HepG2 (cell line): ENCODE data around the gene OGFR. TPM values are rescaled to one million over a fixed set of nuclear protein-coding genes. Genes with fewer than 3 reads are reported as not detected.

Experiments
- FOSL2 ChIP-seq: sonication (generic); formaldehyde crosslinking; IDR thresholded peaks from 2 replicates; pipeline ENCODE4 v1.4.0; 2020; ENCODE audit warnings: missing genetic modification reagents
- HIVEP1 ChIP-seq: sonication (generic); formaldehyde crosslinking; IDR thresholded peaks from 2 replicates; pipeline ENCODE4 v1.4.0; 2020; ENCODE audit warnings: mild to moderate bottlenecking, missing genetic modification reagents
- MBNL3 ChIP-seq: fragments of 250-450 bp; sonication (Bioruptor Pico); conservative IDR thresholded peaks from 2 replicates; pipeline ENCODE4 v1.8.0; 2022; ENCODE audit warnings: mild to moderate bottlenecking, inconsistent platforms
- MED8 ChIP-seq: sonication (generic); formaldehyde crosslinking; IDR thresholded peaks from 2 replicates; pipeline ENCODE4 v1.8.1; 2023; ENCODE audit warnings: mild to moderate bottlenecking, missing genetic modification reagents; ENCODE audit not compliant: insufficient replicate concordance
- MEF2D ChIP-seq: sonication (generic); formaldehyde crosslinking; IDR thresholded peaks from 2 replicates; pipeline ENCODE4 v1.5.1; 2020; ENCODE audit warnings: mild to moderate bottlenecking, missing genetic modification reagents
- MXD1 ChIP-seq: sonication (generic); formaldehyde crosslinking; IDR thresholded peaks from 2 replicates; pipeline ENCODE4 v1.4.0; 2020; ENCODE audit warnings: mild to moderate bottlenecking, missing genetic modification reagents
- NFE2 ChIP-seq: sonication (generic); formaldehyde crosslinking; IDR thresholded peaks from 2 replicates; pipeline ENCODE4 v1.4.0; 2020; ENCODE audit warnings: missing genetic modification reagents
- NRL ChIP-seq: sonication (generic); formaldehyde crosslinking; IDR thresholded peaks from 2 replicates; pipeline ENCODE4 v1.5.0; 2020; ENCODE audit warnings: missing genetic modification reagents, mild to moderate bottlenecking, moderate library complexity, borderline replicate concordance
- PAX8 ChIP-seq: sonication (generic); formaldehyde crosslinking; IDR thresholded peaks from 2 replicates; pipeline ENCODE4 v1.8.0; 2022; ENCODE audit warnings: mild to moderate bottlenecking, missing genetic modification reagents, borderline replicate concordance
- PCBP1 ChIP-seq: fragments of 200-400 bp; formaldehyde crosslinking; IDR thresholded peaks from 2 replicates; pipeline ENCODE4 v1.6.1; 2017; ENCODE audit warnings: mild to moderate bottlenecking, low read depth, low read length, borderline replicate concordance
- RARG ChIP-seq: sonication (generic); formaldehyde crosslinking; IDR thresholded peaks from 2 replicates; pipeline ENCODE4 v1.4.0; 2020; ENCODE audit warnings: low read depth, mild to moderate bottlenecking, missing genetic modification reagents
- RBM22 ChIP-seq: fragments of 200-400 bp; formaldehyde crosslinking; optimal IDR thresholded peaks from 2 replicates; pipeline ENCODE3; 2017; ENCODE audit warnings: mild to moderate bottlenecking, low read length, moderate library complexity
- SP1 ChIP-seq, 2 experiments: fragments of 450-650 bp in 1 of 2; sonication (generic) in 1 of 2; formaldehyde crosslinking in 1 of 2; IDR thresholded peaks; 2 replicates each; pipeline versions ENCODE4 v1.4.0 to v1.6.1; 2016 to 2020; ENCODE audit warnings: missing genetic modification reagents in 1 of 2
- SP140L ChIP-seq: sonication (generic); formaldehyde crosslinking; IDR thresholded peaks from 2 replicates; pipeline ENCODE4 v1.4.0; 2020; ENCODE audit warnings: missing genetic modification reagents, borderline replicate concordance
- SRSF9 ChIP-seq: fragments of 200-400 bp; formaldehyde crosslinking; IDR thresholded peaks from 2 replicates; pipeline ENCODE4 v1.6.1; 2018; ENCODE audit warnings: borderline replicate concordance, mild to moderate bottlenecking, low read depth, low read length; ENCODE audit not compliant: insufficient read depth, poor library complexity, severe bottlenecking
- THAP7 ChIP-seq: sonication (generic); formaldehyde crosslinking; IDR thresholded peaks from 2 replicates; pipeline ENCODE4 v1.8.1; 2023; ENCODE audit warnings: mild to moderate bottlenecking, missing genetic modification reagents
- ZHX1 ChIP-seq: sonication (generic); formaldehyde crosslinking; IDR thresholded peaks from 2 replicates; pipeline ENCODE4 v1.8.1; 2022; ENCODE audit warnings: low read depth, mild to moderate bottlenecking, missing genetic modification reagents
- ZNF441 ChIP-seq: sonication (generic); formaldehyde crosslinking; IDR thresholded peaks from 2 replicates; pipeline ENCODE4 v1.7.0; 2021; ENCODE audit warnings: missing genetic modification reagents, borderline replicate concordance
- ZNF572 ChIP-seq: sonication (generic); formaldehyde crosslinking; IDR thresholded peaks from 2 replicates; pipeline ENCODE4 v1.5.1; 2020; ENCODE audit warnings: mild to moderate bottlenecking, missing genetic modification reagents
- ZNF670 ChIP-seq: sonication (generic); formaldehyde crosslinking; IDR thresholded peaks from 2 replicates; pipeline ENCODE4 v1.8.0; 2022; ENCODE audit warnings: mild to moderate bottlenecking, missing genetic modification reagents, borderline replicate concordance
- ZNF740 ChIP-seq: sonication (generic); formaldehyde crosslinking; IDR thresholded peaks from 2 replicates; pipeline ENCODE4 v1.4.0; 2020; ENCODE audit warnings: missing genetic modification reagents
- ZSCAN5A ChIP-seq: sonication (generic); formaldehyde crosslinking; IDR thresholded peaks from 2 replicates; pipeline ENCODE4 v1.8.0; 2022; ENCODE audit warnings: mild to moderate bottlenecking, missing genetic modification reagents, borderline replicate concordance
- polyA plus RNA-seq, 8 experiments: library from polyadenylated mRNA; depleted of rRNA in 3 of 8; stranded (reverse) in 7 of 8; unstranded in 1 of 8; fragments of >200 nt; fragmentation: Illumina TruSeq in 4 of 8; extraction: Trizol in 4 of 8; gene quantifications; 2 replicates each; pipeline versions ENCODE4 v1.2.1 to v1.2.3, GENCODE V29; 2011 to 2016; ENCODE audit warnings: low read depth in 4 of 8, missing spikeins in 1 of 8, mixed read lengths in 1 of 8; ENCODE audit not compliant: insufficient read depth in 1 of 8
- total RNA-seq, 5 experiments: library from RNA; depleted of rRNA; stranded (reverse); fragments of >200 nt; fragmentation: Illumina TruSeq; extraction: Trizol; gene quantifications; 2 replicates each; pipeline ENCODE4 v1.2.3, GENCODE V29; 2016; ENCODE audit warnings: low read depth in 1 of 5

Gene OGFR
- total and polyA plus RNA-seq, 2 of the 13 experiments (the other 11 are each of a cell fraction or from before 2014, with no cell fraction given): 47.7 to 81.8 TPM

GRCh38 chr20:62809530-62810428 lies 5.1 kb downstream of the OGFR start (continued):
- TF ChIP-seq MXD1 (CRISPR knock-in tag) (0 out of 2 replicates have a peak, but pooled peaks have one; percentile 42), HIVEP1 (0 out of 2 replicates have a peak, but pooled peaks have one; percentile 29), FOSL2 (no peak), PCBP1 (0 out of 2 replicates have a peak, but pooled peaks have one; percentile 50), ZNF670 (CRISPR knock-in tag) (no peak), ZNF441 (no peak), PAX8 (CRISPR knock-in tag) (no peak), MED8 (no peak), SP1 (IDR thresholded peaks at IDR 0.05) (no peak), SP1 (CRISPR knock-in tag; IDR thresholded peaks at IDR 0.05) (no peak), MEF2D (CRISPR knock-in tag) (no peak), RBM22 (peak; percentile 21), NRL (CRISPR knock-in tag) (no peak), MBNL3 (CRISPR knock-in tag) (no peak), SP140L (no peak), THAP7 (CRISPR knock-in tag) (no peak), ZHX1 (CRISPR knock-in tag) (no peak), RARG (CRISPR knock-in tag) (no peak), ZNF572 (no peak), SRSF9 (no peak), ZNF740 (CRISPR knock-in tag) (no peak), NFE2 (no peak), ZSCAN5A (CRISPR knock-in tag) (no peak)
